Mesothelial cell of epicardium (in vitro differentiated cells): ENCODE data around the gene EPHA6. TPM values are rescaled to one million over a fixed set of nuclear protein-coding genes. Genes with fewer than 3 reads are reported as not detected.
"Not testable (repeated sequence)": the region's sequence is repeated elsewhere in the genome, so short reads cannot be mapped to it uniquely, and the experiment has no call there.

Source experiments
- DNase-seq, 2 experiments: peaks; one replicate each; pipeline ENCODE4 v3.0.0; 2021; ENCODE audit warnings: low spot score in 2 of 2; ENCODE audit not compliant: unreplicated experiment in 2 of 2
- H3K27ac Mint-ChIP-seq: 2 replicates; pipeline ENCODE4 v1.8.0; 2021; ENCODE audit warnings: mixed read lengths
- H3K27me3 Mint-ChIP-seq: 2 replicates; pipeline ENCODE4 v1.8.0; 2021; ENCODE audit warnings: low read depth, mixed read lengths
- H3K36me3 Mint-ChIP-seq: 2 replicates; pipeline ENCODE4 v1.8.0; 2021; ENCODE audit warnings: mixed read lengths
- H3K4me1 Mint-ChIP-seq: 2 replicates; pipeline ENCODE4 v1.8.0; 2021; ENCODE audit warnings: mixed read lengths
- H3K4me3 Mint-ChIP-seq: 2 replicates; pipeline ENCODE4 v1.8.0; 2021; ENCODE audit warnings: mild to moderate bottlenecking, moderate library complexity, mixed read lengths
- H3K9me3 Mint-ChIP-seq: 2 replicates; pipeline ENCODE4 v1.8.0; 2021; ENCODE audit warnings: mixed read lengths
- CTCF ChIP-seq: fragments of 200-600 bp; sonication (generic); IDR thresholded peaks from one replicate; pipeline ENCODE4 v1.5.0; 2021; ENCODE audit warnings: antibody characterized with exemption; ENCODE audit not compliant: unreplicated experiment
- total RNA-seq: library from RNA; stranded (reverse); gene quantifications from 3 replicates; pipeline ENCODE4 v1.2.1, GENCODE V29; 2021

EPHA6 gene
- total RNA-seq, 1 donor from 2014 or later, result 43.3 TPM

GRCh38 chr3:97269202-97269601 is 454.8 kb downstream of the EPHA6 start:
- Mint-ChIP-seq H3K27ac (peak overlapping the region; percentile 37), H3K36me3 (no peaks in the 10 kb centered on the region), H3K9me3 (peaks cover 6% of the 10 kb centered on the region), H3K27me3 (no peaks in the 10 kb centered on the region), H3K4me1 (peaks cover 16% of the 10 kb centered on the region), H3K4me3 (no peak overlapping the region)
- no peak for DNase-seq
- TF ChIP-seq CTCF, result no peak

DNA sequence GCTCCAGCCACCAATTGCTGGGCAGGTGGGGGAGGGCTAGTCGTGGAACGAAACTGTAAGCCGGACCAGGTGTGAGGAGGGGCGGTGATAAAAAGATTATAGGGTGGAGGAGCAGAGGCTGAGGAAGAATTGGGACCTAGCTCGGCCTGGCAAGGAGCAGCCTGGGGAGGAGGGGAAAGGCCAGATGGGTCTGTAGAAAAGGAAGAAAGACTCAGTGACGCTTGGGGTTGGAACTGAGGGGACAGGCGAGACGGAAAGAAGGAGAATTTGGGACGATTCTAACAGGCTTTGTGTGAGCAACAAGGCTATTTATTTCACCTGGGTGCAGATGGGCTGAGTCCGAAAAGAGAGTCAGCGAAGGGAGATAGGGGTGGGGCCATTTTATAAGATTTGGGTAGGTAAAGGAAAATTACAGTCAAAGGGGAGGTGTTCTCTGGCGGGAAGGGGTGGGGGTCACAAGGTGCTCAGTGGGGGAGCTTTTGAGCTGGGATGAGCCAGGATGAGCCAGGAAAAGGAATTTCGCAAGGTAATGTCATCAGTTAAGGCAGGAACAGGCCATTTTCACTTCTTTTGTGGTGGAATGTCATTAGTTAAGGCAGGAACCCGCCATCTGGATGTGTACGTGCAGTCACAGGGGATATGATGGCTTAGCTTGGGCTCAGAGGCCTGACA is 462.6 kb downstream of the EPHA6 start:
- not testable (repeated sequence) for H3K36me3 Mint-ChIP-seq, H3K9me3 Mint-ChIP-seq, H3K4me1 Mint-ChIP-seq, H3K4me3 Mint-ChIP-seq, H3K27me3 Mint-ChIP-seq, DNase-seq, H3K27ac Mint-ChIP-seq

DNA sequence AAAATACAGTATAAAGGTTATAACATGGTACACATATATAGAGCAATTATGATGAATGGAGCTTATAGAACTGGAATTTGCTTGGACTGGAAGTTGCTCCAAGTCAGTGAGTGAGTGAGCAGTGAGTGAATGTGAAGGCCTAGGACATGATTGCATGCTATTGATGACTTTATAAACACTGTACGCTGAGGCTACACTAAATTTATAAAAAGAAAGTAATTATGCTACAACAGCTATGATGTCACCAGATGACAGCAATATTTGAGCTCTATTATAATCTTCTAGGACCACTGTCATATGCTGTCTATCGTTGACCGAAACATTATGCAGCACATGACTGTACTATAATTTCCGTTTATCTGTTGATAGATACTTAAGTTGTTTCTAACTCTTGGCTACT is 463.3 kb downstream of the EPHA6 start:
- peaks cover 8% of the 10 kb centered on the region for H3K4me1 Mint-ChIP-seq
- no peaks in the 10 kb centered on the region for H3K9me3 Mint-ChIP-seq
- no peaks in the 10 kb centered on the region for H3K36me3 Mint-ChIP-seq
- no peaks in the 10 kb centered on the region for H3K27me3 Mint-ChIP-seq
- no peak for TF ChIP-seq CTCF
- H3K4me3 Mint-ChIP-seq, result no peak overlapping the region
- DNase-seq, result no peak
- no peak overlapping the region for H3K27ac Mint-ChIP-seq

- TF ChIP-seq CTCF, result no peak
- Mint-ChIP-seq H3K9me3 (no peaks in the 10 kb centered on the region), H3K27ac (no peak overlapping the region), H3K36me3 (no peaks in the 10 kb centered on the region), H3K27me3 (no peaks in the 10 kb centered on the region), H3K4me3 (no peak overlapping the region), H3K4me1 (peaks cover 8% of the 10 kb centered on the region)
- no peak for DNase-seq
Measured at GRCh38 chr3:97278506-97278905, 464.1 kb downstream of the EPHA6 start.

DNA sequence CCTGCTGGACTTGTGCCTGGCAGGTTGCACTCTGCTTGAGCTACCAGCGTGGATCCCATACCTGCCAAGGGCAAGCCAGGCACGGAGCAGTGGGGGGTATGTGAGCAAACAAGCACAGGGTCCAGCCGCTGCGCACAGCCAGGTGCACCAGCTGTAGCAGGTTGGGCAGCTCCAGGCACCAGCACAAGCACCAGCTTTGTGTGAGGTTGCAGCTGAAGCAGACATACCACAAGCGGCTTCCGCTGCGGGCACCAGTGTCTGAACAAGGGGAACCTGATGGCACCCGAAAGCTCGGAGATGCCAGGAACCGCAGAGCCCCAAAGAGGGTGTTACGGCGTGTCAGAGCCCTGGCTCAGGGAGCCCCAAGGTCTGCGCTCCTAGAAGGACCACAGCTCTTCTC is 477.5 kb downstream of the EPHA6 start:
- Mint-ChIP-seq H3K4me3 (no peak overlapping the region), H3K4me1 (no peaks in the 10 kb centered on the region), H3K27me3 (no peaks in the 10 kb centered on the region), H3K27ac (no peak overlapping the region), H3K36me3 (peaks cover 31% of the 10 kb centered on the region), H3K9me3 (peaks cover 31% of the 10 kb centered on the region)
- no peak for DNase-seq
- TF ChIP-seq CTCF, result no peak

DNA sequence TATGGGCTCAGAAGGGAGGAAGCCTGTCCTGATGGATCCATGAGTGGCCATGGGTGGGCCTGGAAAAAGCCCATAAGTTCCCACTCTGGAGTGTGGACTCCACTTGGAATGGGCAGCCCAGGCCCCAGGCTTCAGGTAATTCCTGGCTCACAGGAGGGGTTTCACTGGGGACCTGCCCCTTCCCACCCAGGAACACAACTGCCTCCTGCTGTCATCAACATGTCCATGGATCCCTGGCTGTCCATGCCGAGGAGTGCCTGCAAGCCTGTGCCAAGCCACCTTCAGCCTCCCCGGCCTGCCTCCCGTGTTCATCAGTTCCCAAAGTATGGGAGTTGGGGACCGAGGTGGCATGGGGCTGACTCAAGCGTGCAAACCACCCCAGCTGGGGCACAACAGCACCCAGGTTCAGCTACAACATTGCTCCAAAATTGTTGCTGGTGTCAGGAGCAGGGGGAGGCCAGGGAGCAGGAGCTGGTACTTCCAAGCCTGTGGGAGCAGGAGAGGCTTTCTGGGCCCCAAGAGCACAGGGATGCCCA is 479.3 kb downstream of the EPHA6 start:
- H3K27ac Mint-ChIP-seq, result no peak overlapping the region
- peaks cover 26% of the 10 kb centered on the region for H3K9me3 Mint-ChIP-seq
- TF ChIP-seq CTCF, result no peak
- no peak for DNase-seq
- peaks cover 28% of the 10 kb centered on the region for H3K36me3 Mint-ChIP-seq
- no peaks in the 10 kb centered on the region for H3K27me3 Mint-ChIP-seq
- no peak overlapping the region for H3K4me3 Mint-ChIP-seq
- H3K4me1 Mint-ChIP-seq, result peaks cover 4% of the 10 kb centered on the region
